SK-N-SH (cell line): ENCODE data around the gene TPRG1. TPM values are rescaled to one million over a fixed set of nuclear protein-coding genes. Genes with fewer than 3 reads are reported as not detected.

Source experiments
- CTCF ChIA-PET: fragments of 300-600, 350-600 bp; formaldehyde crosslinking; extraction: SDS; loops from one replicate; lab custom pipeline; 2021; lab: Yijun Ruan, JAX
- POLR2A ChIA-PET: fragments of 350-600 bp; sonication (Branson Sonifier 250); formaldehyde crosslinking; extraction: SDS; loops from one replicate; lab custom pipeline; 2020; ENCODE audit warnings: antibody characterized with exemption, inconsistent platforms; lab: Yijun Ruan, JAX
- DNase-seq: peaks from one replicate; pipeline ENCODE4 v3.0.0; 2012
- H2AFZ ChIP-seq: fragments of 200-600 bp; sonication (generic); 2 replicates; pipeline ENCODE4 v1.8.1; 2016; ENCODE audit warnings: antibody characterized with exemption, mild to moderate bottlenecking, low read depth
- H3F3A ChIP-seq: fragments of 200-600 bp; sonication (generic); replicated peaks from 2 replicates; pipeline ENCODE3; 2016; ENCODE audit warnings: antibody characterized with exemption, mild to moderate bottlenecking; ENCODE audit not compliant: insufficient read depth
- H3K27ac ChIP-seq, 2 experiments: fragments of 200-500 bp in 1 of 2; fragments of 200-600 bp in 1 of 2; sonication (Bioruptor generic) in 1 of 2; sonication (generic), shearing (Covaris generic) in 1 of 2; 2 replicates each; pipeline versions ENCODE4 v1.5.1 to v1.6.1; 2014 to 2016; ENCODE audit warnings: low read depth in 2 of 2, inconsistent platforms in 1 of 2, low read length in 1 of 2, mild to moderate bottlenecking in 1 of 2, mixed read lengths in 1 of 2
- H3K27me3 ChIP-seq: fragments of 200-600 bp; sonication (generic), shearing (Covaris generic); 2 replicates; pipeline ENCODE4 v1.6.1; 2016; ENCODE audit warnings: mixed run types; ENCODE audit not compliant: insufficient read depth
- H3K36me3 ChIP-seq, 2 experiments: fragments of 200-500 bp in 1 of 2; fragments of 200-600 bp in 1 of 2; sonication (Bioruptor generic) in 1 of 2; sonication (generic) in 1 of 2; replicated peaks in 1 of 2; 2 replicates each; pipeline versions ENCODE3 to v1.5.1; 2014 to 2016; ENCODE audit warnings: low read length in 1 of 2, mild to moderate bottlenecking in 1 of 2; ENCODE audit not compliant: insufficient read depth in 2 of 2, control insufficient read depth in 1 of 2
- H3K4me1 ChIP-seq, 2 experiments: fragments of 200-500 bp in 1 of 2; fragments of 200-600 bp in 1 of 2; sonication (Bioruptor generic) in 1 of 2; sonication (generic), shearing (Covaris generic) in 1 of 2; 2 replicates each; pipeline versions ENCODE4 v1.5.1 to v1.6.1; 2014 to 2016; ENCODE audit warnings: low read depth in 1 of 2, low read length in 1 of 2, mixed run types in 1 of 2; ENCODE audit not compliant: insufficient read depth in 2 of 2, control insufficient read depth in 1 of 2
- H3K4me2 ChIP-seq: fragments of 200-600 bp; sonication (generic), shearing (Covaris generic); 2 replicates; pipeline ENCODE4 v1.6.1; 2017; ENCODE audit warnings: mixed run types
- H3K4me3 ChIP-seq, 2 experiments: fragments of 200-500 bp in 1 of 2; fragments of 200-600 bp in 1 of 2; sonication (Bioruptor generic) in 1 of 2; sonication (generic), shearing (Covaris generic) in 1 of 2; 2 replicates each; pipeline versions ENCODE4 v1.5.1 to v1.8.1; 2014 to 2016; ENCODE audit warnings: low read depth in 2 of 2, inconsistent platforms in 1 of 2, low read length in 1 of 2, mild to moderate bottlenecking in 1 of 2, mixed read lengths in 1 of 2, moderate library complexity in 1 of 2
- H3K79me2 ChIP-seq: fragments of 200-600 bp; sonication (generic); 2 replicates; pipeline ENCODE4 v1.8.1; 2017; ENCODE audit warnings: mild to moderate bottlenecking; ENCODE audit not compliant: insufficient read depth
- H3K9ac ChIP-seq: fragments of 200-600 bp; sonication (generic); 2 replicates; pipeline ENCODE4 v1.6.1; 2017; ENCODE audit warnings: mixed run types
- H3K9me2 ChIP-seq: fragments of 200-600 bp; sonication (generic); 2 replicates; pipeline ENCODE4 v1.6.1; 2017; ENCODE audit warnings: mixed run types
- H3K9me3 ChIP-seq: fragments of 200-600 bp; sonication (generic); 2 replicates; pipeline ENCODE4 v1.6.1; 2017; ENCODE audit warnings: mixed run types, mild to moderate bottlenecking, moderate library complexity
- H4K20me1 ChIP-seq: fragments of 200-600 bp; sonication (generic); 2 replicates; pipeline ENCODE4 v1.6.1; 2017; ENCODE audit warnings: mild to moderate bottlenecking, mixed run types; ENCODE audit not compliant: insufficient read depth
- EP300 ChIP-seq, 2 experiments: IDR thresholded peaks; 2 replicates each; pipeline versions ENCODE4 v1.4.0 to v1.6.1; 2012; ENCODE audit warnings: borderline replicate concordance in 1 of 2, low read depth in 1 of 2, low read length in 1 of 2
- FOSL2 ChIP-seq: IDR thresholded peaks from 2 replicates; pipeline ENCODE4 v1.4.0; 2012; ENCODE audit warnings: low read depth, mild to moderate bottlenecking, moderate library complexity, borderline replicate concordance
- FOXM1 ChIP-seq: IDR thresholded peaks from 2 replicates; pipeline ENCODE4 v1.4.0; 2012; ENCODE audit warnings: low read depth, mild to moderate bottlenecking
- JUND ChIP-seq: IDR thresholded peaks from 2 replicates; pipeline ENCODE4 v1.4.0; 2012
- RAD21 ChIP-seq: IDR thresholded peaks from 2 replicates; pipeline ENCODE4 v1.6.1; 2012; ENCODE audit warnings: mild to moderate bottlenecking, low read length
- SMC3 ChIP-seq: IDR thresholded peaks from 2 replicates; pipeline ENCODE4 v1.6.1; 2012; ENCODE audit warnings: low read depth, low read length, improper control_type of control experiment
- YY1 ChIP-seq: IDR thresholded peaks from 2 replicates; pipeline ENCODE4 v1.4.0; 2012; ENCODE audit warnings: low read depth, mild to moderate bottlenecking
- WGBS: methylation state at CpG from one replicate; pipeline ENCODE4 v1.1.6; 2017; ENCODE audit warnings: low lambda C conversion rate; 5-methylcytosine and 5-hydroxymethylcytosine counted together
- polyA plus RNA-seq, 3 experiments: library from polyadenylated mRNA; depleted of rRNA; stranded (reverse); fragments of >200 nt; gene quantifications; 2 replicates each; pipeline ENCODE4 v1.2.3, GENCODE V29; 2012
- TF ChIP-seq, protein P1 (sequence below): fragments of 150-350 bp; IDR thresholded peaks from 2 replicates; pipeline ENCODE4 v1.6.1; 2016; ENCODE audit warnings: mild to moderate bottlenecking, low read depth, low read length
- TF ChIP-seq, protein P2 (sequence below): fragments of 200-600 bp; sonication (generic); IDR thresholded peaks from 2 replicates; pipeline ENCODE4 v1.6.1; 2017; ENCODE audit warnings: antibody characterized with exemption, mild to moderate bottlenecking, moderate library complexity
- TF ChIP-seq, protein P3 (sequence below): IDR thresholded peaks from 2 replicates; pipeline ENCODE4; 2012
- TF ChIP-seq, protein P4 (sequence below): IDR thresholded peaks from 2 replicates; pipeline ENCODE4 v1.4.0; 2012; ENCODE audit warnings: low read depth, borderline replicate concordance
- TF ChIP-seq, protein P5 (sequence below): IDR thresholded peaks from 2 replicates; pipeline ENCODE4 v1.6.1; 2012; ENCODE audit warnings: mild to moderate bottlenecking, low read depth, low read length, moderate library complexity
- TF ChIP-seq, protein P6 (sequence below): IDR thresholded peaks from 2 replicates; pipeline ENCODE4 v1.4.0; 2012; ENCODE audit warnings: low read depth

Gene TPRG1, protein sequence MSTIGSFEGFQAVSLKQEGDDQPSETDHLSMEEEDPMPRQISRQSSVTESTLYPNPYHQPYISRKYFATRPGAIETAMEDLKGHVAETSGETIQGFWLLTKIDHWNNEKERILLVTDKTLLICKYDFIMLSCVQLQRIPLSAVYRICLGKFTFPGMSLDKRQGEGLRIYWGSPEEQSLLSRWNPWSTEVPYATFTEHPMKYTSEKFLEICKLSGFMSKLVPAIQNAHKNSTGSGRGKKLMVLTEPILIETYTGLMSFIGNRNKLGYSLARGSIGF
- 0.64 and 1.8 TPM in 2 replicates for polyA plus RNA-seq (2012; rRNA removed)
- polyA plus RNA-seq (2012; cell fraction: cytosol; rRNA removed): 0.97 and 1.2 TPM in 2 replicates
- polyA plus RNA-seq (2012; cell fraction: nucleus; rRNA removed): 2.7 and 3.5 TPM in 2 replicates

DNA sequence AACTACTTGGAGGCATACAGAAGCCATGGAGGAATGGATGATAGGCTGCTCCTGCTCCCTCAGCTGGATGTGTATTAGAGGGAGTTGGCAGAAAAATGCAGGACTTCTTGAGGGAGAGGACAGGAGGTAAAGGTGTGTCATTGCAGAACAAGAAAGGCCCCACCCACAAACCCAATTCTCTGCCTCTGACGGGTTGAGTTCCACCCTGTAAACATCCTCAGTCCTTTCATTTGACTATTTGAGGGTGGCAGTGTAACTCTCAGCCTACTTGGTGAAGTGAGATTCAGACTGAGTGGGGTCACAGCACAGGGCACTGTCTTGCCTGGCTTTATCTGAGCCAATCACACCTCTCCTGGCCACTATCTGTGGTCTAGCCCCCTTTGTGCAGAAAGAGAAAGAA is at the start of gene TPRG1:
Gene TPRG1 (plus strand): TSS at position 265 of the 400 bp plus-strand sequence. CDS start 35,414 bp downstream, outside the sequence.
- no peaks in the 10 kb centered on the region for H3K36me3 ChIP-seq
- no peak within 1 kb of the TSS for H2AFZ ChIP-seq
- H3K27ac ChIP-seq: no peak within 1 kb of the TSS
- H3K4me3 ChIP-seq: no peak within 1 kb of the TSS
- H3K9me2 ChIP-seq: no peaks in the 10 kb centered on the region
- ChIA-PET POLR2A (no interaction called here), CTCF (no interaction called here)
- no peaks in the 10 kb centered on the region for H3K9me3 ChIP-seq
- WGBS: 56% methylated on average over 1 of the region's 1 CpG
- DNase-seq: no peak
- H3K4me1 ChIP-seq: no peaks in the 10 kb centered on the region
- no peak within 1 kb of the TSS for H3K9ac ChIP-seq
- H4K20me1 ChIP-seq: no peaks in the 10 kb centered on the region
- H3K79me2 ChIP-seq: no peaks in the 10 kb centered on the region
- 0 out of 2 replicates have a peak within 1 kb of the TSS, but pooled peaks have one; percentile 31 for H3K4me2 ChIP-seq
- TF ChIP-seq YY1 (no peak), EP300 (IDR thresholded peaks at IDR 0.05; ENCODE audit: borderline replicate concordance in 1 of 2, low read depth in 1 of 2, low read length in 1 of 2) (no peak), FOSL2 (no peak)
- H3K27me3 ChIP-seq: no peaks in the 10 kb centered on the region
- peaks cover 7% of the 10 kb centered on the region for H3F3A ChIP-seq

DNA sequence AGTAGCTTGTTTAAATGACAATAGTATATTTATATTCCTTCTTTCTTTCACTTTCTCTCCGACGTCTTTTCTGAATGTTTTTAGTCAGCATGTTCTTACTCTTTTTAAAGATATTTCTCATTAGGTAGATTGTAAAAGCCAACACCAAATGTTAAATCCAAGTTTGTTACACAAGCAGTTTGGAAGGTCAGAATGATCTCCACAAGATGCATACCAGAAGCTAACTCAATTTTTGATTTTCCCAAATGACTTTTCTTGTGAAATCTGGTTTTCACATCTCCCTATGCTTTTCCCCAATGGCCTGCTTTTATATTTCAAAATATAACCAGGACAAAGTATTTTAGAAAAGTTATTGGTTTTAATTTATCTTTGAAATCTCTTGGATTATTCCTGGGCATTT is 49.7 kb upstream of the TPRG1 start:
- no peak for DNase-seq
- WGBS: 29% methylated on average over 2 of the region's 2 CpGs
- TF ChIP-seq, protein P1, sequence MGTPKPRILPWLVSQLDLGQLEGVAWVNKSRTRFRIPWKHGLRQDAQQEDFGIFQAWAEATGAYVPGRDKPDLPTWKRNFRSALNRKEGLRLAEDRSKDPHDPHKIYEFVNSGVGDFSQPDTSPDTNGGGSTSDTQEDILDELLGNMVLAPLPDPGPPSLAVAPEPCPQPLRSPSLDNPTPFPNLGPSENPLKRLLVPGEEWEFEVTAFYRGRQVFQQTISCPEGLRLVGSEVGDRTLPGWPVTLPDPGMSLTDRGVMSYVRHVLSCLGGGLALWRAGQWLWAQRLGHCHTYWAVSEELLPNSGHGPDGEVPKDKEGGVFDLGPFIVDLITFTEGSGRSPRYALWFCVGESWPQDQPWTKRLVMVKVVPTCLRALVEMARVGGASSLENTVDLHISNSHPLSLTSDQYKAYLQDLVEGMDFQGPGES: no peak
- no peak for TF ChIP-seq RAD21
- TF ChIP-seq FOXM1: no peak
- TF ChIP-seq, protein P2, sequence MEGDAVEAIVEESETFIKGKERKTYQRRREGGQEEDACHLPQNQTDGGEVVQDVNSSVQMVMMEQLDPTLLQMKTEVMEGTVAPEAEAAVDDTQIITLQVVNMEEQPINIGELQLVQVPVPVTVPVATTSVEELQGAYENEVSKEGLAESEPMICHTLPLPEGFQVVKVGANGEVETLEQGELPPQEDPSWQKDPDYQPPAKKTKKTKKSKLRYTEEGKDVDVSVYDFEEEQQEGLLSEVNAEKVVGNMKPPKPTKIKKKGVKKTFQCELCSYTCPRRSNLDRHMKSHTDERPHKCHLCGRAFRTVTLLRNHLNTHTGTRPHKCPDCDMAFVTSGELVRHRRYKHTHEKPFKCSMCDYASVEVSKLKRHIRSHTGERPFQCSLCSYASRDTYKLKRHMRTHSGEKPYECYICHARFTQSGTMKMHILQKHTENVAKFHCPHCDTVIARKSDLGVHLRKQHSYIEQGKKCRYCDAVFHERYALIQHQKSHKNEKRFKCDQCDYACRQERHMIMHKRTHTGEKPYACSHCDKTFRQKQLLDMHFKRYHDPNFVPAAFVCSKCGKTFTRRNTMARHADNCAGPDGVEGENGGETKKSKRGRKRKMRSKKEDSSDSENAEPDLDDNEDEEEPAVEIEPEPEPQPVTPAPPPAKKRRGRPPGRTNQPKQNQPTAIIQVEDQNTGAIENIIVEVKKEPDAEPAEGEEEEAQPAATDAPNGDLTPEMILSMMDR: no peak
- TF ChIP-seq, protein P3, sequence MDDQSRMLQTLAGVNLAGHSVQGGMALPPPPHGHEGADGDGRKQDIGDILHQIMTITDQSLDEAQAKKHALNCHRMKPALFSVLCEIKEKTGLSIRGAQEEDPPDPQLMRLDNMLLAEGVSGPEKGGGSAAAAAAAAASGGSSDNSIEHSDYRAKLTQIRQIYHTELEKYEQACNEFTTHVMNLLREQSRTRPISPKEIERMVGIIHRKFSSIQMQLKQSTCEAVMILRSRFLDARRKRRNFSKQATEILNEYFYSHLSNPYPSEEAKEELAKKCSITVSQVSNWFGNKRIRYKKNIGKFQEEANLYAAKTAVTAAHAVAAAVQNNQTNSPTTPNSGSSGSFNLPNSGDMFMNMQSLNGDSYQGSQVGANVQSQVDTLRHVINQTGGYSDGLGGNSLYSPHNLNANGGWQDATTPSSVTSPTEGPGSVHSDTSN: no peak
- TF ChIP-seq JUND: no peak
- TF ChIP-seq, protein P4, sequence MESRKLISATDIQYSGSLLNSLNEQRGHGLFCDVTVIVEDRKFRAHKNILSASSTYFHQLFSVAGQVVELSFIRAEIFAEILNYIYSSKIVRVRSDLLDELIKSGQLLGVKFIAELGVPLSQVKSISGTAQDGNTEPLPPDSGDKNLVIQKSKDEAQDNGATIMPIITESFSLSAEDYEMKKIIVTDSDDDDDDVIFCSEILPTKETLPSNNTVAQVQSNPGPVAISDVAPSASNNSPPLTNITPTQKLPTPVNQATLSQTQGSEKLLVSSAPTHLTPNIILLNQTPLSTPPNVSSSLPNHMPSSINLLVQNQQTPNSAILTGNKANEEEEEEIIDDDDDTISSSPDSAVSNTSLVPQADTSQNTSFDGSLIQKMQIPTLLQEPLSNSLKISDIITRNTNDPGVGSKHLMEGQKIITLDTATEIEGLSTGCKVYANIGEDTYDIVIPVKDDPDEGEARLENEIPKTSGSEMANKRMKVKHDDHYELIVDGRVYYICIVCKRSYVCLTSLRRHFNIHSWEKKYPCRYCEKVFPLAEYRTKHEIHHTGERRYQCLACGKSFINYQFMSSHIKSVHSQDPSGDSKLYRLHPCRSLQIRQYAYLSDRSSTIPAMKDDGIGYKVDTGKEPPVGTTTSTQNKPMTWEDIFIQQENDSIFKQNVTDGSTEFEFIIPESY: no peak
- TF ChIP-seq, protein P5, sequence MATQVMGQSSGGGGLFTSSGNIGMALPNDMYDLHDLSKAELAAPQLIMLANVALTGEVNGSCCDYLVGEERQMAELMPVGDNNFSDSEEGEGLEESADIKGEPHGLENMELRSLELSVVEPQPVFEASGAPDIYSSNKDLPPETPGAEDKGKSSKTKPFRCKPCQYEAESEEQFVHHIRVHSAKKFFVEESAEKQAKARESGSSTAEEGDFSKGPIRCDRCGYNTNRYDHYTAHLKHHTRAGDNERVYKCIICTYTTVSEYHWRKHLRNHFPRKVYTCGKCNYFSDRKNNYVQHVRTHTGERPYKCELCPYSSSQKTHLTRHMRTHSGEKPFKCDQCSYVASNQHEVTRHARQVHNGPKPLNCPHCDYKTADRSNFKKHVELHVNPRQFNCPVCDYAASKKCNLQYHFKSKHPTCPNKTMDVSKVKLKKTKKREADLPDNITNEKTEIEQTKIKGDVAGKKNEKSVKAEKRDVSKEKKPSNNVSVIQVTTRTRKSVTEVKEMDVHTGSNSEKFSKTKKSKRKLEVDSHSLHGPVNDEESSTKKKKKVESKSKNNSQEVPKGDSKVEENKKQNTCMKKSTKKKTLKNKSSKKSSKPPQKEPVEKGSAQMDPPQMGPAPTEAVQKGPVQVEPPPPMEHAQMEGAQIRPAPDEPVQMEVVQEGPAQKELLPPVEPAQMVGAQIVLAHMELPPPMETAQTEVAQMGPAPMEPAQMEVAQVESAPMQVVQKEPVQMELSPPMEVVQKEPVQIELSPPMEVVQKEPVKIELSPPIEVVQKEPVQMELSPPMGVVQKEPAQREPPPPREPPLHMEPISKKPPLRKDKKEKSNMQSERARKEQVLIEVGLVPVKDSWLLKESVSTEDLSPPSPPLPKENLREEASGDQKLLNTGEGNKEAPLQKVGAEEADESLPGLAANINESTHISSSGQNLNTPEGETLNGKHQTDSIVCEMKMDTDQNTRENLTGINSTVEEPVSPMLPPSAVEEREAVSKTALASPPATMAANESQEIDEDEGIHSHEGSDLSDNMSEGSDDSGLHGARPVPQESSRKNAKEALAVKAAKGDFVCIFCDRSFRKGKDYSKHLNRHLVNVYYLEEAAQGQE: no peak
- TF ChIP-seq, protein P6, sequence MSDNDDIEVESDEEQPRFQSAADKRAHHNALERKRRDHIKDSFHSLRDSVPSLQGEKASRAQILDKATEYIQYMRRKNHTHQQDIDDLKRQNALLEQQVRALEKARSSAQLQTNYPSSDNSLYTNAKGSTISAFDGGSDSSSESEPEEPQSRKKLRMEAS: no peak
- TF ChIP-seq SMC3: no peak
- H3F3A ChIP-seq: no peaks in the 10 kb centered on the region
- ChIA-PET POLR2A (no interaction called here), CTCF (interaction anchor here (1.2 to 1.8 kb wide), 2 partner anchors 46 to 168 kb away, joined by 3 to 8 read pairs; no protein-coding TSS in a partner anchor)
- H3K27me3 ChIP-seq: no peaks in the 10 kb centered on the region
- H2AFZ ChIP-seq: peak overlapping the region; percentile 67; the same call in 1 of the 2 replicates
- no peaks in the 10 kb centered on the region for H3K9me3 ChIP-seq
- H3K4me2 ChIP-seq: peak overlapping the region; percentile 58
- no peaks in the 10 kb centered on the region for H3K79me2 ChIP-seq
- no peaks in the 10 kb centered on the region for H3K36me3 ChIP-seq
- H3K27ac ChIP-seq: peak overlapping the region in 1 of 2 experiments; percentile 98; a peak in 2 of 4 replicates
- no peak overlapping the region for H3K9ac ChIP-seq
- H4K20me1 ChIP-seq: no peaks in the 10 kb centered on the region
- peaks cover 0 to 31% of the 10 kb centered on the region in 2 experiments; a peak in 2 of 4 replicates for H3K4me1 ChIP-seq
- H3K4me3 ChIP-seq: peak overlapping the region in 1 of 2 experiments; percentile 23; a peak in 3 of 4 replicates
- H3K9me2 ChIP-seq: no peaks in the 10 kb centered on the region
